BJ (cell line): ENCODE measurements around the gene GRIK3. TPM values are rescaled to one million over a fixed set of nuclear protein-coding genes. Genes with fewer than 3 reads are reported as not detected.

ENCODE experiments used
- CTCF ChIA-PET: fragments of 350-600 bp; formaldehyde crosslinking; extraction: SDS; loops from one replicate; lab custom pipeline; 2021; ENCODE audit warnings: antibody characterized with exemption, inconsistent platforms; lab: Yijun Ruan, JAX
- POLR2A ChIA-PET: fragments of 300-600 bp; sonication (Branson Sonifier 250); formaldehyde crosslinking; extraction: SDS; loops from one replicate; lab custom pipeline; 2021; ENCODE audit warnings: antibody characterized with exemption; lab: Charles Lee
- DNase-seq: peaks from one replicate; pipeline ENCODE4 v3.0.0-alpha.2; 2011; ENCODE audit warnings: low read depth
- H3K27me3 ChIP-seq: 2 replicates; pipeline ENCODE4 v1.6.0; 2011; ENCODE audit warnings: low read length; ENCODE audit not compliant: control insufficient read depth, insufficient read depth
- H3K36me3 ChIP-seq: 2 replicates; pipeline ENCODE4 v1.5.1; 2011; ENCODE audit warnings: low read length; ENCODE audit not compliant: control insufficient read depth, insufficient read depth
- H3K4me3 ChIP-seq: 2 replicates; pipeline ENCODE4 v1.5.1; 2011; ENCODE audit warnings: low read depth, mild to moderate bottlenecking, control low read depth, low read length
- polyA plus RNA-seq: library from polyadenylated mRNA; depleted of rRNA; stranded (reverse); fragments of >200 nt; gene quantifications from 2 replicates; pipeline ENCODE4 v1.2.3, GENCODE V29; 2011
- TF ChIP-seq, protein P1 (sequence below): IDR thresholded peaks from 2 replicates; pipeline ENCODE4 v1.5.1; 2011; ENCODE audit warnings: low read depth, mild to moderate bottlenecking, control low read depth, inconsistent platforms, low read length, moderate library complexity; ENCODE audit not compliant: insufficient read depth

The GRIK3 gene
- polyA plus RNA-seq, 1 experiment = not detected

- CTCF ChIA-PET = no interaction called here
Observed at GRCh38 chr1:36934061-36934460, 100.3 kb downstream of the GRIK3 start.

DNA sequence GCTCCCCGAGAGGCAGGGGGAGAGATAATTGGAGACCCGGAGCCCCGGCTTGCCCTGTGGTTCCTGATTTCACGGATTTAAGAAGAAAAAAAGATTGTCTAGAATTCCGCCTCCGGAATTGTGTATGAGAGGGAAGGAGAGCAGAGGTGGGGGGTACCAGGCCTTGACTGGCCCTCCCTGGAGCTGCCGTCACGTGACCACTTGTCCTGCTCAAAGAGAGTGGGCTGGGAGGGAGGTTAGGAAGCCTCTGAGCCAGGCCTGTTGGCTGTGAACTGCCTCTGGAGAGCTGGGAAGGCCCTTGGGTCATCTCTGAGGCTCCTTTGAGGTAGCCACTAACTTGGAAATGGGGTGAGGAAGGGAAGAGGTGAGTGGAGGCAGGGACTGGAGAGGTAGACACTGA, 106.5 kb downstream of the GRIK3 start:
- TF ChIP-seq, protein P1, sequence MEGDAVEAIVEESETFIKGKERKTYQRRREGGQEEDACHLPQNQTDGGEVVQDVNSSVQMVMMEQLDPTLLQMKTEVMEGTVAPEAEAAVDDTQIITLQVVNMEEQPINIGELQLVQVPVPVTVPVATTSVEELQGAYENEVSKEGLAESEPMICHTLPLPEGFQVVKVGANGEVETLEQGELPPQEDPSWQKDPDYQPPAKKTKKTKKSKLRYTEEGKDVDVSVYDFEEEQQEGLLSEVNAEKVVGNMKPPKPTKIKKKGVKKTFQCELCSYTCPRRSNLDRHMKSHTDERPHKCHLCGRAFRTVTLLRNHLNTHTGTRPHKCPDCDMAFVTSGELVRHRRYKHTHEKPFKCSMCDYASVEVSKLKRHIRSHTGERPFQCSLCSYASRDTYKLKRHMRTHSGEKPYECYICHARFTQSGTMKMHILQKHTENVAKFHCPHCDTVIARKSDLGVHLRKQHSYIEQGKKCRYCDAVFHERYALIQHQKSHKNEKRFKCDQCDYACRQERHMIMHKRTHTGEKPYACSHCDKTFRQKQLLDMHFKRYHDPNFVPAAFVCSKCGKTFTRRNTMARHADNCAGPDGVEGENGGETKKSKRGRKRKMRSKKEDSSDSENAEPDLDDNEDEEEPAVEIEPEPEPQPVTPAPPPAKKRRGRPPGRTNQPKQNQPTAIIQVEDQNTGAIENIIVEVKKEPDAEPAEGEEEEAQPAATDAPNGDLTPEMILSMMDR = no peak
- no peak for DNase-seq
- Histone ChIP-seq H3K27me3 (no peaks in the 10 kb centered on the region), H3K36me3 (no peaks in the 10 kb centered on the region), H3K4me3 (no peak overlapping the region)
- ChIA-PET POLR2A (no interaction called here), CTCF (no interaction called here)

More at GRCh38 chr1:36934061-36934460, 100.3 kb downstream of the GRIK3 start:
- Histone ChIP-seq H3K36me3 (no peaks in the 10 kb centered on the region), H3K27me3 (no peaks in the 10 kb centered on the region), H3K4me3 (no peak overlapping the region)
- POLR2A ChIA-PET = no interaction called here
- no peak for DNase-seq
- TF ChIP-seq, protein P1 = no peak

DNA sequence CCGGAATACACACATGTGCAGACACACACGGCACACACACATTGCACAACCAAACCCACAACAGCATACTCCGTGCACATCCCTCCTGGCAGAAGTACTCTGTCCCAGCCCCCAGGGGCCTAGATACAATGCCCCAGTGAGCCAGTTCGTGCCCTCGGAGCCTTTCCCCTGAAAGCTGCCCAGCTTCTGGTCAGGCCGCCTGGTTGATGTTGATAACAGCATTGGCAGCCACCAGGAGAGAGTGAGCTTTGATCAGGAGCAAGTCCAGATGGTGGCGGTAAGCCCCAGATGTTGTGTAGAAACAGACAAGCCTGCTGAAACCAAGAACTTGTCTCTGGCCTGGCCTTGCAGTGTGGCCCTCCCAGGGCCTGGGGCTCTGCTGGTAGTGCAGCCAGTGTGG, 109.1 kb downstream of the GRIK3 start:
- TF ChIP-seq, protein P1 = no peak
- ChIA-PET CTCF (no interaction called here), POLR2A (no interaction called here)
- Histone ChIP-seq H3K4me3 (no peak overlapping the region), H3K27me3 (no peaks in the 10 kb centered on the region), H3K36me3 (no peaks in the 10 kb centered on the region)
- DNase-seq = no peak

GRCh38 chr1:36924282-36924811, 110.0 kb downstream of the GRIK3 start:
- TF ChIP-seq, protein P1 = no peak
- DNase-seq = no peak
- CTCF ChIA-PET = no interaction called here
- Histone ChIP-seq H3K36me3 (no peaks in the 10 kb centered on the region), H3K27me3 (no peaks in the 10 kb centered on the region), H3K4me3 (no peak overlapping the region)
- POLR2A ChIA-PET = no interaction called here

DNA sequence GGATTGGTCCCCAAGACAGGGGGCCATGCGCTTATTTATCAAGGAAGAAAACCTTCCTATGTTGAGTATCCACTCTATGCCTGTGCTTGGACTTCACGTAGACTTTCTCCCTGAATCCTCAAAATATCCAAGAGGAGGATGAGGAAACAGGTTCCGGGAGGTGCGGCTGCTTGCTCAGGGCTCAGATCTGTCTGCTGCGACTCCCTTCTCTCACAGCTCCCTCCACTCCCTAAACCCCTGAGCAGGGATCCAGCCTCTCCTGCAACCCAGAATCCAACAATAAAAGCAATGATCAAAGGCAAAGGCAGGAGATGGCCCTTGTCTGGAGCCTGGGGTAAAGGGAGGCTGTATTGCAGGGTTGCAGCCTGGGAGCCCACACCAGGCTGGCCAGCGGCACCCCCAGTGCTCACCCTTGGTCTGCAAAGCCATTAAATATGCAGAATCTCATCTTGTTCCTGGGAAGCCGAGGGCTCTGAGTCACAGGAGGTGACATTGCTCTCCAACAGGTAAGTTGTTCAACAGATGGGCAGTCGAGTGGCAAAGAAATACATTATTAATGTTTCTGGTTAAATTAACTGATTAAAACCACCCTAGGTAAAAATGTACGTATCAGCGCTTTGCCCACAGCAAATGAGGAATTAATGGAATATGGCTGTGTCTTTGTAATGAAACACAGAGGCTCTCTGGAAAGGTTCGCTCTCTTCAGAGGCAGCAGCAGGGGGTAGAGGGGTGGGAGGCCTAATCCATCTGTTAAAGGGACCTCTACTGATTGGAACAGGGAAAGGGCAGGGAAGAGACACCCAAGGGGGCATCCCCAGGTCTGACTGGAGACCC, 111.5 kb downstream of the GRIK3 start:
- POLR2A ChIA-PET = no interaction called here
- Histone ChIP-seq H3K36me3 (no peaks in the 10 kb centered on the region), H3K4me3 (no peak overlapping the region), H3K27me3 (no peaks in the 10 kb centered on the region)
- DNase-seq = no peak
- TF ChIP-seq, protein P1 = no peak
- CTCF ChIA-PET = no interaction called here
